GM12872 (cell line): ENCODE data around the gene GNAO1.

Experiments
- TF ChIP-seq, protein P1 (sequence below): IDR thresholded peaks from 3 replicates; pipeline ENCODE4 v1.5.1; 2011; ENCODE audit warnings: low read depth, mild to moderate bottlenecking, low read length, moderate library complexity; ENCODE audit not compliant: insufficient read depth

The GNAO1 gene

GRCh38 chr16:56347670-56348069 is 156.4 kb downstream of the GNAO1 start:
- TF ChIP-seq, protein P1, sequence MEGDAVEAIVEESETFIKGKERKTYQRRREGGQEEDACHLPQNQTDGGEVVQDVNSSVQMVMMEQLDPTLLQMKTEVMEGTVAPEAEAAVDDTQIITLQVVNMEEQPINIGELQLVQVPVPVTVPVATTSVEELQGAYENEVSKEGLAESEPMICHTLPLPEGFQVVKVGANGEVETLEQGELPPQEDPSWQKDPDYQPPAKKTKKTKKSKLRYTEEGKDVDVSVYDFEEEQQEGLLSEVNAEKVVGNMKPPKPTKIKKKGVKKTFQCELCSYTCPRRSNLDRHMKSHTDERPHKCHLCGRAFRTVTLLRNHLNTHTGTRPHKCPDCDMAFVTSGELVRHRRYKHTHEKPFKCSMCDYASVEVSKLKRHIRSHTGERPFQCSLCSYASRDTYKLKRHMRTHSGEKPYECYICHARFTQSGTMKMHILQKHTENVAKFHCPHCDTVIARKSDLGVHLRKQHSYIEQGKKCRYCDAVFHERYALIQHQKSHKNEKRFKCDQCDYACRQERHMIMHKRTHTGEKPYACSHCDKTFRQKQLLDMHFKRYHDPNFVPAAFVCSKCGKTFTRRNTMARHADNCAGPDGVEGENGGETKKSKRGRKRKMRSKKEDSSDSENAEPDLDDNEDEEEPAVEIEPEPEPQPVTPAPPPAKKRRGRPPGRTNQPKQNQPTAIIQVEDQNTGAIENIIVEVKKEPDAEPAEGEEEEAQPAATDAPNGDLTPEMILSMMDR = no peak

DNA sequence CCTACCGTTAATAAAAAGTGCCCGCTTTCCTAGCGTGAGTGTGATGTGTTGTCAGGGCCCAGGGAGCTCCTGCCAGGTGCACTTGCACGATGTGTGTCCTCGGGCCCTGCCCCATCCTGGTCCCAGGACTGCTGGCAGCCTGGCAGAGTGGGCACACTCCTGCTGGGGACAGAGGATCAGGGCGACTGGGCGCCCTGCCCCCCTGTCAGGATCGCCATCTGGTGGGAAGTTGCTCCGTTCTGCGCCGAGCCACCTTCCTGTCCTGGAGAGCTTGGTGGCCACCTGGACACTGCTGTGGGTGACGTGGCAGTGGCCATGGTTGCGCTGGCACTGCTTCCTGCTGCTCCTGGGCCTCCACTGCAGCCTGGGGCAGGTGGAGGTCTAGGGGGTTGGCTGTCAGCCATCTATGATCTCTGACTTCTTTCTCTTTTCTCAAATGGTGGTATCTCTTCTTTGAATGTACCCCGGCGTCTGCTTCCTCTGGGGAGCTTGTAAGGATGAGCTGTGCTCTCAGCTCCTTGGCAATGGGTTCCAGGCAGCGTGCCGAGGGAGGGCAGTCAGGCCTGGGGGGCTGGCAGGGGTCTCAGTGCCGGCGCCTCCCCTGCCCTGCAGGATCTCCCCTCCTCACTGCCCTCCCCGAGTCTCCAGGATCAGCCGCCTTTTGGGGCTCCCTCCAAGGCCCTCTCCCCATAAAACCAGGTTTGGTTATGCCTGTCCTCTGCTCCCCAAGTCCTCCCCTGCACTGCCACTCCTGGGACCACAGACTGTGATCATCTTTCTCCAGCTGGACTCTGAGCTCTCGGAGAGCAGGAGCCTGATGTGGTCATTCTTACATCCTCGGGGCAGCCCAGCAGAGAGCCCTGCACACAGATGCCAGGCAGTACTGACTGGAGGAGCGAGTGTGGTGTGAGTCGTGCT is 157.1 kb downstream of the GNAO1 start:
- TF ChIP-seq, protein P1 = no peak

GRCh38 chr16:56349086-56349415 is 157.8 kb downstream of the GNAO1 start:
- TF ChIP-seq, protein P1 = no peak; the same call in 2 of the 3 replicates

- TF ChIP-seq, protein P1 = no peak
Observed at GRCh38 chr16:56349711-56350161, 158.4 kb downstream of the GNAO1 start.

DNA sequence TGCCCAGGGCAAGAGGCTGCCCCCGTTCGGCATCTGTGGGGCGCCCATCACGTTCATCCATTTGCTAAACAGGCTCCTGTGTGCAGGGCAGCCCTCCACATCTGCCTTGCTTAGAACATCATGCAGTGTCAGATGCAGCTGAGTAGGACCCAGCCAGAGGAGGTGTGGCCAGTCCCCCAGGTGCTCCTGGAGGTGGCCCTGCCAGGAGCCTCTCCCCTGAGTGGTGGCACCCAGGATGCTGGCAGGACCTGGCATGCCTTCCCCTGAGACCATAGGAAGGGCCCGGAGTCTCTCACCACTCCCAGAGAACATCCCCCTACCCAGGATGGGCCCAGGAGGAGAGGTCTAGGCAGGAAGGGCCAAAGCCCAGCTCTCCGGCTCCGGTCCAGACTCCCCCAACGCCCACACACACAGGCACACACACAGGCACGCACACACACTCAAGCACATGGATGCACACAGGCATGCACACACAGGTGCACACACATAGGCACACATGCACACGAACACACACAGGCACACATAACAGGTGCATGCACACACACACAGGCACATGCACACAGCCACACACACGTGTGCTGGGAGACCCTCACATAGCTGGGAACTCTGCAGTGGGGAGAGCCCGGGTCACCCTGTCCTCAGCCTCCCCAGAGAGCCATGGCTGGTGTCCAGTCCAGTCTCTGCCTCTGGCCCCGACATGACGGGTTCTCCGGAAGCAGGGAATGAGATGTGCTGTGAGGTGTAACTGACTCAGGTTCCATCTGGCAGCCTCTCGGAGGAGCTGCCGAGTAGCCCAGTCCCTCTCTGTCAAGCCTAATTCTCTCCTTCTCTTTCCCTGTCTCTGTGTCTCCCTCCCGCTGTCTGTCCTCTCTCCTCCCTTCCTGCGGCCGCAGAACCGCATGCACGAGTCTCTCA is 159.5 kb downstream of the GNAO1 start:
- TF ChIP-seq, protein P1 = no peak

- TF ChIP-seq, protein P1 = no peak
Observed at GRCh38 chr16:56351481-56351880, 160.2 kb downstream of the GNAO1 start.
